Raji (cell line): ENCODE results near the gene MYO3B.

Source experiments
- POLR2A ChIP-seq: IDR thresholded peaks from 2 replicates; pipeline ENCODE4 v1.6.1; 2011; ENCODE audit warnings: low read depth, low read length, control low read depth; ENCODE audit not compliant: insufficient read depth

The MYO3B gene

GRCh38 chr2:170255137-170255536, 77.2 kb downstream of the MYO3B start:
- TF ChIP-seq POLR2A, result no peak

- TF ChIP-seq POLR2A, result no peak
Observed at GRCh38 chr2:170255971-170256370, 78.0 kb downstream of the MYO3B start.

DNA sequence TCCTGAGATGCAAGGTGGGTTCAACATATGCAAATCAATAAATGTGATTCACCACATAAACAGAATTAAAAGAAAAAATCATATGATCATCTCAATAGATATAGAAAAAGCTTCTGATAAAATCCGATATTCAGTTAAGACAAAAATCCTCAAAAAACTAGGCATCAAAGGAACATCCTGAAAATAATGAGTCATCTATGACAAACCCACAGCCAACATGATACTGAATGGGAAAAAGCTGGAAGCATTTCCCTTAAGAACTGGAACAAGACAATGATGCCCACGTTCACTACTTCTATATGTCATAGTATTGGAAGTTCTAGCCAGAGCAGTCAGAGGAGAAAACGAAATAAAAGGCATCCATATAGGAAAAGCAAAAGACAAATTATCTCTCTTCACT, 80.4 kb downstream of the MYO3B start:
- no peak for TF ChIP-seq POLR2A

DNA sequence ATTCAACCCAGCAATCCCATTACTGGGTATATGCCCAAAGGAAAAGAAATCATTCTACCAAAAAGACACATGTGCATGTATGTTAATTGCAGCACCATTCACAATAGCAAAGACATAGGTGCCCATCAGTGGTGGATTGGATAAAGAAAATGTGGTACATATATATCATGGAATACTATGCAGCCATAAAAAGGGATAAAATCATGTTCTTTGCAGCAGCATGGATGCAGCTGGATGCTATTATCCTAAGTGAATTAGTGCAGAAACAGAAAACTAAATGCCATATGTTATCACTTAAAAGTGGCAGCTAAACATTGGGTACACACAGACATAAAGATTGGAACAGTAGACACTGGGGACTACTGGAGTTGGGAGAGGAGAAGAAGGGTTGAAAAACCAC, 82.2 kb downstream of the MYO3B start:
- TF ChIP-seq POLR2A, result no peak

- no peak for TF ChIP-seq POLR2A
Observed at GRCh38 chr2:170261566-170261965, 83.6 kb downstream of the MYO3B start.

- TF ChIP-seq POLR2A, result no peak
Observed at GRCh38 chr2:170262343-170262742, 84.4 kb downstream of the MYO3B start.

DNA sequence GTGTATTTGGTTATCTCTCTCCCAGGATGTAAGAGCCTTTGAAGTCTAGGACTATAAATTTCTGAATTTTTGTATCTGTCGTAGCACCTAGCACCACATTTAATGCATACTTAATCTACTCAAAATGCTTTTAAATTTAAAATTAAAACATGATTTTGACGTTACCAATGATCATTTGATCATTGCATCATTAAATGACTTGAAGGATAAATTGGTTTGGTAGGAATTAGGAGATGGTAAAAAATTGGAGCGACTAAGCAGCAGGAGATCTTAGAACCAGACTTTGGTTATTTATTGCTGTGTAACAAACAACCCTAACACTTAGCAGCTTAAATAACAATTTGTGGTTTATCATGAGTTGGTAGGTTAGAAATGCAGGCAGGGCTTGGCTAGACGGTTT, 84.9 kb downstream of the MYO3B start:
- no peak for TF ChIP-seq POLR2A

DNA sequence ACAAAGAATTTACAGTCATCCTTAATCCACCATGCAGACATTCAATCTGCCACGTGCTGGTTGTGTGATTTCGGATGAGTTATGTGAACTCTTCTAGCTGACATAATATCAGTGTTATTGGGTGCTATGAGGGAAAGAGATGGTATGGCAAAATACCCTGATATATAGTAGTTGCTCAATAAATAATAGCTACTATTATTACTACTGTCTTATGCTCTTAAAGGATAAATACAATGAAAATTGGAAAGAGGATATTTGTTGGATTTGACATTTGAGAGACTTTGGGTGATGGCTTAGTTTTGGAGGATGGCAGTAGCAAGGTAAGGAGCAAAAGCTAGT, 86.5 kb downstream of the MYO3B start:
- no peak for TF ChIP-seq POLR2A

- no peak for TF ChIP-seq POLR2A
Observed at GRCh38 chr2:170264865-170265264, 86.9 kb downstream of the MYO3B start.

DNA sequence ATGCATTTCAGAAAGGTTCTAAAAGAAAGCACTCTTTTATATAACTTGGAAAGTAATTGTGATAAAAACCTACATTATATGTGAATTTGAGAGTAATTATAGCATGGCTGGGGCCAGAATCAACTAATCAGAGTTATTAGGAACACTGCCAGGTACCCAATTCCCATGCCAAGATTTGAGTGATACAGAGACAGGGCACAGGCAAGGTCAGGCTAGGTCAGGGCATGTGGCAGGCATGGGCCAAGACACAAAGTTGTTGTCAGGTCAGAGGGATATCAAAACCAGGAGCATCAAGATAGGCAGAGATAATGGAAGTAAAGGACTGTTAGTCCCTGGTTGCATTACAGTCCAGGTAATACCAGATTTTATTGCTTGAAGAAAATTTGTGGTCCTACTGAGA, 87.4 kb downstream of the MYO3B start:
- TF ChIP-seq POLR2A, result no peak

DNA sequence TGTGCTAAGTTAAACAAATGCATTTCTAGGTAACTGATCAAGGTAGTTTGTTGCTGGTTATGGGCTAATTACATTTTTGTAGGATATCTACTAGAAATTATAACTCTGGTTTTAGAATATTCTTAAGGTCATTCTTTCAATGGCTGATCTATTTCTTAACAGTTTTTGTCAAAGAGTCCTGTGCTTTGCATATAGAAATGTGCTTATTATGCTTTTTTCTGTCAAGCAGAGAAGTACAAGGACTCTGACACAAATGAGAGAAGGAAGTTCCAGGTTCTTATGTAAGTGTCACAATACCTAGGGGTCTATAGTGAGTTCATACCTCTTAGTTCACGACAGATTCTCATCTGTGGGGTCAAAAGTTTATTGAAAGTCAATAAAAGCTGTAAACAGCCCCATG, 88.4 kb downstream of the MYO3B start:
- TF ChIP-seq POLR2A, result no peak

- TF ChIP-seq POLR2A, result no peak
Observed at GRCh38 chr2:170267071-170267470, 89.1 kb downstream of the MYO3B start.

GRCh38 chr2:170270278-170270864, 92.4 kb downstream of the MYO3B start:
- no peak for TF ChIP-seq POLR2A

DNA sequence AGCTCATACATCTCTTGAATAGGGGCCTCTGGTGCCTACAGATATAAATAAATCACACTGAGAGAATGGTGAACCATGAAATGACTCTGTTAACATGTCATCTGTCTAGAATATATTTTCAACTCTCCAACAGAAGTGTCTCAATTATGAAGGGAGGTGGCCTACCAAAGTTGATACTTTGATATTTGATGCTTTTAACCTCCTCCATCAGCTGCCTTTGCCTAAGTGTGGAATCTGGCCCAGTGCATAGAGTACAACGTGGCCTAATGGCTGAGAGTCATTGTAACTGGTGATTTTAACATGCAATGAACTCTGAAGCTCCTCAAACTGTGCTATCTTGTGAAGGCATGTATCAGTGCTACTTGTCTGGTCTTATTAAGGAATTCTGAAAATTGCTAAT, 93.4 kb downstream of the MYO3B start:
- no peak for TF ChIP-seq POLR2A

- TF ChIP-seq POLR2A, result no peak
Observed at GRCh38 chr2:170276056-170276455, 98.1 kb downstream of the MYO3B start.

DNA sequence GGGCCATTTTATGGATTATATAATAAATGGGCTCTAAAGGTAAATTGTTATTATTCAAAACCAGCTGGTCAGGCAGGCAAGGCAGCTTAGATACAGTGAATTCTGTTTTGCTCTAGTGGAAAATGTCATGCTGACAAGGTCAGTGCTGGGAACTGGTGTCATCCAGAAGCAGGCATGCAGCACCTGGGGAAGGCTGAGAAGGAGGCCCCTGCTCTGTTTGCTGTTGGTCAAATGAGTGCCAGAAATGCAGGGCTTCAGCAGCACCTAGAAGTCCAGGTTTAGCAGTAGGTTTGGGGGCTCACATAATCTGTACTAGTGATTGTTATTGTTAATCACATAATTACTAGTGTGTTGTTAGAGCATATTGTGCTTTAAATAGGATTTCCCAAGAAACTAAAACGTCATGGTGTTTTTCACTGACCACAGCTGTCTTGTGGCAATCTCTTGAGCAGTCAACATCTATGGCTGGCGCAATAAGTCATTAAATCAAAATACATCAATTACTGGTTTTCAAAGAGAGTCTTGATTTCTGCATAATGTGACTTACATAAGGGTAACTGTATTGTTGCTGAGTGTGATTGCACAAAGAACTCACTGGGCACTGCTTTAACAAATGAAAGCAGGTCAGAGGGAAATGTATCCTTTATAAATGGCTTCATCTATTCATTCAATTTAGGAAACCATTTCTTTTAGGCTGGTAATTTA, 99.1 kb downstream of the MYO3B start:
- TF ChIP-seq POLR2A, result no peak

DNA sequence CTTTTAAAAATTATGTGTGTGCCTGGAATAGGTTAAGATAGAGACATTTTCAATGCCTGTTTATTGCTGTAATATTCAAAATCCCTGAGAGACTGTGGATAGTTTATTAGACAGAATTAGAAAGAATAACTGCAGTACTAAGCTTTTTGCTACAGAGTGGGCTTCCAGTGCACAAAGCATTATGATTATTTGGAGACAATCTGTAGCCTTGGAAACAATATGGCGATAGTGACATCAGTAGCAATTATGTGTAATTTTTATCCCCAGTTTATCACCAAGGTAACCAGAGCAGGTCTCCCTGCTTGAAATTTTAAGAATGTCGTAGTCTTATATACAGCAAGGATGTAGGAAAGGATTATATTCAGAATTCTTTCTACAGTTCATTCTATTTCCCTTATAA, 100.0 kb downstream of the MYO3B start:
- no peak for TF ChIP-seq POLR2A
